Activated CD4-positive, alpha-beta T cell treated with anti-CD3 and anti-CD28 coated beads, Interleukin-2, amount 50 U/mL, for 16 hours (primary cell): Measurements from ENCODE around the gene MROH7.
"Not testable (repeated sequence)": the region's sequence is repeated elsewhere in the genome, so short reads cannot be mapped to it uniquely, and the experiment has no call there.

Experiments
- DNase-seq: peaks from one replicate; pipeline ENCODE4 v3.0.0-alpha.2; 2020

MROH7 gene

GRCh38 chr1:54610601-54611580 is 30.7 kb upstream of the MROH7 start:
- no peak for DNase-seq

DNA sequence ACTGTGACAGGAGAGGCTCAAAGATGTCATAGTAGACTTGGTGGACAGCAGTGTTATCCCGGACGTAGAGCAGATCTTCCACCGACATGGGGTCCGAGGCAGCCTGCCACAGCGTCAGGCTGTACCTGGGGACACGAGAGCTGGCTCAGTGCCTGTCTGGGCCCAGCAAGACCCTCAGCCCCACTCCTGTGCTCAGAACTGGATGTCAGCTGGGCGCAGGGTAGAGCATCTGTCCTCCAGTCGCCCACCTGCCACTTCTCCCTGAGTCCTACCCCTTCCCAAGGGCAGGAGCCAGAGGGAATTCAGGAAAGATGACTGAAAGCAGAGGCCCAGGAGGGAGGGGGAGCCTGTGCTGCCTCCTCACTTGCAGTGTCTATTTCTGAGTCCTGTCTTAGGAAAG is 30.0 kb upstream of the MROH7 start:
- DNase-seq = no peak

DNA sequence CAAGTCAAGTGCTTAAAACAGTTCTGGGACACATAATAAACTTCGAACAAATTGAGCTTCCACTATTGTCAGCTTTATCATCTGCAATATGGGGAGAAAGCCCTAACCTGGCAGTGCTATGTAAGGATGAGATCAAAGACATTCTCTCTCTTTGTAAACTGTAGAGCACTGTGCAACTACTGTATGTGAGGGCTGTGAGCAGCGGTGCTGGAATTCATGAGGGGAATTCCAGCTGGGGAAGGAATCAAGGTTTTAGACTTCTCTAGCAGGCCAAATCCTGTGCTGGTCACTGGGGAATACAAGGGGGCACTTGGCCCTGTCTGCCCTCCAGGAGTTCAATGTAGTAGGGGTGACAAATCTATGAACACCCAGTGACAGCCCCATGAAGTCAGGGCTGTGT is 27.6 kb upstream of the MROH7 start:
- DNase-seq = no peak

DNA sequence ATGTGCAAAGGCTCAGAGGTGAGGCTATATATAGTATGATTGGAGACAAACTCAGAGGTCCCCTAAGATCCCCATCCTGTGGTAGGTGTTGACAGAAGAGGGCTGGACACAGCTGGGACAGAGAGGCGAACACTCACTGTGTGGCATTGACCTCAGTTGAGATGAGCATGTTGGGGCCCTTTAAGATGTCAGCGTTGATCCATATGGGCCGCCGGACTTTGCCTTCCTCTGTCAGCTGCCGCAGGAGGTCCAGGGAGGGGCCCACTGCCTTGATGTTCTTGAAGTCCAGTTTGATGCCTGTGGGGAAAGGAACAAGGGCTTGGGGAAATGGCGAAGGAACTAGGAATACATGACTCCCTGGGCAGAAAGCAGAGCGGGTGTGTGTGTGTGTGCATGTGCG is 27.0 kb upstream of the MROH7 start:
- no peak for DNase-seq

DNA sequence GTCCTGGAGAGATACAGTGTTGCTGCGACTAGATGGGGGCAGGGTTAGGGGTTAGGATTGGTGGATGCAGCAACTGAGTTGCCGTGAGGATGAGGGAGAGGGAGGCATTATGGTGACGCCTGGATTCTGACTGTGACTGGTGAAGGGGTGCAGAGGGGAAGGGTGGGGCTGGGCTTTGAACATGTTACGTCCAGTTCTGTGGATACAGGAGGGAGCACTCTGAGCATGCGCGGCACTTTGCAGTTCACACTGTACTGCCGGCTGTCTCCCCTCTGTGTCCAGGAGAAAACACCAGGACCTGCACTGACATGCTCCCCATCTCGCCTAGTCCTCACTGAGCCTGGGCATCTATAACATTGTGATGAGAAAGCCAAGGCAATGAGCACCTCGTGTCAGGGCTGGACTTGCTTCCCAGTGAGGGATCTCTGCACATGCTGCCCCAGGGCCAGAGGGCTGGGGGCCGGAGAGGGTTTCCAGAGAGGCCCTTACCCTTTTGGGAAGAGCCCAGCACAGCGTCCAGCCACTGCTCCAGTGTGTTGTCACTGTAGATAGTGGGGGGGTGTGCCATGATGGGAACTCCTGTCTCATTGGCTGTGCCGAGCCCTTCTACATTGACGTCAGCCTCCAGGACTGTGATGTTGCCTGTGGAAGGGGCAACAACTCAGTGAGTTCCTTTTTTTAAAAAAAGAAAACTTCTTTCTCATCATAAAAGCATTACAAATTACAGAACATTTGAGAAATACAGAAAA is 25.9 kb upstream of the MROH7 start:
- DNase-seq = no peak

- no peak for DNase-seq
These were observed 21.8 kb upstream of the MROH7 start for GRCh38 chr1:54619749-54620148.

GRCh38 chr1:54623216-54624007 is 18.2 kb upstream of the MROH7 start, which contains the start of gene FAM151A:
Gene FAM151A (minus strand): TSS chr1:54623525. CDS start chr1:54623395, 130 bp downstream.
- DNase-seq = no peak

DNA sequence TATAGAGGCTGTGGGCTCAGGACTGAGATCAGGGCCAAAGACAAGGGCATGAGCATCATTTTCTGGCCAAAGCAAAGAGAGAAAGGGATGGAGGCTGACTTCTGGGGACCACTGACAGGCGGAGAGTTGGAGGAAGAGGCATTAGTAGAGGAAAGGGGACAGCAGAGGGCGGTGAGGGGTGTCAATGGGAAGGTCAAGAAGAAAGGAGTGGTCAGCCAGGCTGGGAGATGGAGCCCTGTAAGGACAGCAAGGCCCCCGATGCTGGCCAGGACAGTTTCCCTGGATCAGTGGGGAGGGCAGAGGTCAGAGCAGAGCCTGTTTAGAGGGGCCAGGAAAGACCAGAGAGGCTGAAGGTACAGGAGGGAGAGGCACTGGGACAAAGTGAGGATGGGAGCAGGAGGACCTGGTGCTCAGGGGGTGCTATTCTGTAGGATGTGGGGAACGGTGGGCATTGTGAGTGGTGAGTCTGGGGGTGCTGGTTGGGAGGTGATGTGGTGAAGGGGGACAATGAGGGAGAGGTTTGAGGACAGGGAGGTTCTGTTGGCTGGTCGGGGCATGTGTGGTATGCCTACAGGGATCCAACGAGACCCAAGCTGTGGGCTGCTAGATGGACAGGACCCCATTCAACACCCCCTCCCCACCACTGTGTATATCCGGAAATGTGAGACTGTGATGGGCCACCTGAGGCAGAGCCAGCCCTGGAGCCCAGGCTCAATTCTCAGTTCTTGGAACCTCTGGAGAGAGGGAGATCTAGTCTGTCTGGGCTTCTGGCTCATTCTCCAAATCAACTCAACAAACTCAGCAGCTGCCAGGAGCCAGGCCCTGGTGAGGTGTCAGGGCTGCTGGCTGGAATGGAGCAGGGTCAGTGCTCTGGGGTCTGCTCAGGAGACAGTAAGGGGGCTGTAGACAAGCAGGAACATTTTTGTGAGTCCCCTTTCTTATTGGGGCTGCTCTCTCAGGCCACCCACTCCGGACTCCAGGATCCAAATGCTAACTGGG is 16.8 kb upstream of the MROH7 start:
- DNase-seq = no peak

- no peak for DNase-seq
These were observed 14.4 kb upstream of the MROH7 start for GRCh38 chr1:54627196-54627595.

DNA sequence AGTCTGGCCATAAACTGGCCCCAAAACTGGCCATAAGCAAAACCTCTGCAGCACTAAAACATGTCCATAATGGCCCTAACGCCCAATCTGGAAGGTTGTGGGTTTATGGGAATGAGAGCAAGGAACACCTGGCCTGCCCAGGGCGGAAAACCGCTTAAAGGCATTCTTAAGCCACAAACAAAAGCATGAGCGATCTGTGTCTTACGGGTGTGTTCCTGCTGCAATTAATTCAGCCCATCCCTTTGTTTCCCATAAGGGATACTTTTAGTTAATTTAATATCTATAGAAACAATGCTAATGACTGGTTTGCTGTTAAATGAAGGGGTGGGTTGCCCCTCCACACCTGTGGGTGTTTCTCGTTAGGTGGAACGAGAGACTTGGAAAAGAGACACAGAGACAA is 5.8 kb upstream of the MROH7 start:
- not testable (repeated sequence) for DNase-seq

DNA sequence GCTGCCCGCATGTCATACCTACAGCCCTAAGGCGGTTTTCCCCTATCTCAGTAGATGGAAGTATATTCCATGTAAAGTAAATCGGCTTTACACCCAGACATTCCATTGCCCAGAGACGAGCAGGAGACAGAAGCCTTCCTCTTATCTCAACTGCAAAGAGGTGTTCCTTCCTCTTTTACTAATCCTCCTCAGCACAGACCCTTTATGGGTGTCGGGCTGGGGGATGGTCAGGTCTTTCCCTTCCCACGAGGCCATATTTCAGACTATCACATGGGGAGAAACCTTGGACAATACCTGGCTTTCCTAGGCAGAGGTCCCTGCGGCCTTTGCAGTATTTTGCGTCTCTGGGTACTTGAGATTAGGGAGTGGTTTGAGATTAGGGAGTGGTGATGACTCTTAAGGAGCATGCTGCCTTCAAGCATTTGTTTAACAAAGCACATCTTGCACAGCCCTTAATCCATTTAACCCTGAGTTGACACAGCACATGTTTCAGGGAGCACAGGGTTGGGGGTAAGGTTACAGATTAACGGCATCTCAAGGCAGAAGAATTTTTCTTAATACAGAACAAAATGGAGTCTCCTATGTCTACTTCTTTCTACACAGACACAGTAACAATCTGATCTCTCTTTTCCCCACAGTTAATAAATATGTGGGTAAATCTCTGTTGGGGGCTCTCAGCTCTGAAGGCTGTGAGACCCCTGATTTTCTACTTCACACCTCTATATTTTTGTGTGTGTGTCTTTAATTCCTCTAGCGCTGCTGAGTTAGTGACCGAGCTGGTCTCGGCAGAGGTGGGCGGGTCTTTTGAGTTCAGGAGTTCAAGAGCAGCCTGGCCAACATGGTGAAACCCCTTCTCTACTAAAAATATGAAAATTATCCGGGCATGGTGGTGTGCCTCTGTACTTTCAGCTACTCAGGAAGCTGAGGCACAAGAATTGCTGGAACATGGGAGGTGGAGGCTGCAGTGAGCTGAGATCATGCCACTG is 4.8 kb upstream of the MROH7 start:
- DNase-seq = not testable (repeated sequence)

GRCh38 chr1:54640361-54640760 is 1.2 kb upstream of the MROH7 start:
- no peak for DNase-seq

GRCh38 chr1:54643736-54644135 is 2.1 kb downstream of the MROH7 start:
- no peak for DNase-seq

DNA sequence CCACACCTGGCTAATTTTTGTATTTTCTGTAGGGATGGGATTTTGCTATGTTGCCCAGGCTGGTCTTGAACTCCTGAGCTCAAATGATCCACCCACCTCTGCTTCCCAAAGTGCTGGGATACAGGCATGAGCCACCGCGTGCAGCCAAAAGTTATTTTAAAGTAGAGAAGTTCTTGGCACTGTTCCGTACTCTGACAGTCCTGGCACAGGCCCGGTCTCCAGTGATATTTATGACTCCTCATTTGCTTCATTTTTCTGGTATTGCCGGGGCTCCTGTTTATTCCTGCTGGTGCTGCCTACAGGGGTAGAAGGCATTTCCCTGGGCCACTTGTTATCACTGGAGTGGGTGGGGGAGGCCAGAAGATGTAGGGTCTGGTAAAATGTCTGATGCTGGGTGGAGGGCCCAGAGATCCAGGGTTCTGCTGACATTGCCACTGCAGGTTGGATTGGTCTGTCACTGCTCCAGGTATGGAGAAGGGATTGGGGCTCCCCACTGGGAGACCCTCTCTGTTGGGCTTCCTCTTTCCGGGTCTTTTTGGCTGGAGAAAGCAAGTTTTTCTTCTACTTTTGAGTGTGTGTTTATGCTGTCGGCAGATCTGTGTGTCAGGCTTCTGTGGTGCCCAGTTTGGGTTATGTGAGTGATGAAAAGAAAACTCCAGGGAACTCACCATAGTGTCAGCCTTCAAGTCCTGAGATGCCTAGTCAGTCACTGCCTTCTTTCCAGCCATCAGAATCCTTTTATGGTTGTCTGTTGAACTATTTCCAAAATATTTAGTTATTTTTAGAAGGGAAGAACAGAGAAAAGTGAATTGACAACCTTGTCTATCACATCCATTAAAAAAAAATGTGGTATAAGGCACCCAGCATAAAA is 4.5 kb downstream of the MROH7 start:
- no peak for DNase-seq

GRCh38 chr1:54649130-54649898 is 7.7 kb downstream of the MROH7 start:
- DNase-seq = no peak

DNA sequence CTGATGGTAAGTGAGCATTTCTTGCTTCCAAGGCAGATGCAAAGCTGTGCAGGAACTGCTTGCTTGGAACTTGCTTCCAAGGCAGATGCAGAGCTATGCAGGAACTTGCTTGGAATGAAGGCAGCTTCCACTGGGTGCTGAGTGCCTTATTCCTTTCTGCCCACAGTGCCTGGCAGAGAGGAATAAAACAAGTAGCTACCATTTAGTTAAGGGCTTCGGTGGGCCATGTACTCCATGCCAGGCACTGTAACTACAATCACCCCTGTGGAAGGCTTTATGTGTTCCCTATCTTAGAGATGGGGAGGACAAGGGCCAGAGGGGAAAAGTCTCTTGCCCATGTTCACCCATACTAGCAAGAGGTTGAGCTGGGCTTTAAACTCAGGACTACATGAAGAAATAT is 8.3 kb downstream of the MROH7 start:
- no peak for DNase-seq

DNA sequence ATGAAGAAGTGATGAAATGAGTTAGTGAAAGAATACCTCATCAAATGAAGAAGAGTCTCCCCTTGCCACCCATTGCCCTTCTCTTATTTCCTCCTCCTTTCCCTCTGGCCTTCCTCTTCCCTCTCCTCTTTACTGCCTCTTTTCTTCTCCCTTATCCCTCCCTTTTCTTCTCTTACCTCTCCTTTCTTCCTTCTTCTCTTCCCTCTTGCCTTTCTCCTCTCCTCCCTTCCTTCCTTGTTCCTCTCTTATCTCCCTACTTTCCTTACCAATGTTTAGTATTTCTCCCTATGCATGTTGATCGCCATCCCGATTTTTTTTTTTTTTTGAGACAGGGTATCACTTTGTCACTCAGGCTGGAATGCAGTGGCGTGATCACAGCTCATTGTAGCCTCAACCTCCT is 8.8 kb downstream of the MROH7 start:
- DNase-seq = no peak

GRCh38 chr1:54651608-54652007 is 10.0 kb downstream of the MROH7 start:
- no peak for DNase-seq

DNA sequence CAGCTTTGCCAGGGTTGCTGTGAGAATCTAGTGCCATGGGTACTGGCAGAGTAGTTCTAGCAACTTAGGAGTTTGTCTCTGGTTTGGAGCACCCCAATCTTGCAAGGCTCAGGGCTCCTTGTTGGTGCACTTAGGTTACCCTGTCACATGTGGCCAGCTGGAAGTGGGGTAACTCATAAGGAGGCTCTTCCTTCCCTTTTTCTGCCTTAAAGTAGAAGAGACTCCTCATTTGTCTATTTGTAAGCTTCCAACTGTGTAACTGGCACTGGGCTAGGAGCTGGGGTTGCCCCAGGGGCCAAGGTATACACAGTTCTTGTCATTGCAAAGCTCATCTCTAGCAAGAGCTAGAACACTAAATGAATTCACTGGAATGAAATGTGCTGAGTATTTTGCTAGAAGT is 10.6 kb downstream of the MROH7 start:
- no peak for DNase-seq
